Parathyroid adenoma (tissue), 2 donors: ENCODE results near the gene CLCA2.

ENCODE experiments used
- H2AFZ ChIP-seq: fragments of 300-600 bp; sonication (generic); one replicate; pipeline ENCODE4 v1.7.0; 2017; ENCODE audit warnings: antibody characterized with exemption, mild to moderate bottlenecking
- H3K27ac ChIP-seq: fragments of 300-600 bp; sonication (generic); one replicate; pipeline ENCODE4 v1.7.0; 2017
- H3K27me3 ChIP-seq: fragments of 300-600 bp; sonication (generic); one replicate; pipeline ENCODE4 v1.7.0; 2017; ENCODE audit warnings: low read length; ENCODE audit not compliant: control insufficient read depth, insufficient read depth
- H3K36me3 ChIP-seq: fragments of 300-600 bp; sonication (generic); one replicate; pipeline ENCODE4 v1.7.0; 2017; ENCODE audit warnings: low read length; ENCODE audit not compliant: control insufficient read depth, insufficient read depth
- H3K4me1 ChIP-seq: fragments of 300-600 bp; sonication (generic); one replicate; pipeline ENCODE4 v1.7.0; 2017; ENCODE audit warnings: control low read depth
- H3K4me2 ChIP-seq: fragments of 300-600 bp; sonication (generic); one replicate; pipeline ENCODE4 v1.7.0; 2017; ENCODE audit warnings: low read length
- H3K4me3 ChIP-seq: fragments of 300-600 bp; sonication (generic); one replicate; pipeline ENCODE4 v1.7.0; 2017; ENCODE audit warnings: low read depth, low read length
- H3K79me2 ChIP-seq: fragments of 300-600 bp; sonication (generic); one replicate; pipeline ENCODE4 v1.7.0; 2017; ENCODE audit warnings: control low read depth
- H3K9ac ChIP-seq: fragments of 300-600 bp; sonication (generic); one replicate; pipeline ENCODE4 v1.7.0; 2017; ENCODE audit warnings: mild to moderate bottlenecking
- H3K9me3 ChIP-seq: fragments of 300-600 bp; sonication (generic); one replicate; pipeline ENCODE4 v1.7.0; 2017; ENCODE audit warnings: low read length; ENCODE audit not compliant: control insufficient read depth
- TF ChIP-seq, protein P1 (sequence below): fragments of 300-600 bp; sonication (generic); IDR thresholded peaks from one replicate; pipeline ENCODE4 v1.7.0; 2017; ENCODE audit warnings: antibody characterized with exemption, mild to moderate bottlenecking
- donor health status: primary hyperparathyroidism.

The CLCA2 gene

DNA sequence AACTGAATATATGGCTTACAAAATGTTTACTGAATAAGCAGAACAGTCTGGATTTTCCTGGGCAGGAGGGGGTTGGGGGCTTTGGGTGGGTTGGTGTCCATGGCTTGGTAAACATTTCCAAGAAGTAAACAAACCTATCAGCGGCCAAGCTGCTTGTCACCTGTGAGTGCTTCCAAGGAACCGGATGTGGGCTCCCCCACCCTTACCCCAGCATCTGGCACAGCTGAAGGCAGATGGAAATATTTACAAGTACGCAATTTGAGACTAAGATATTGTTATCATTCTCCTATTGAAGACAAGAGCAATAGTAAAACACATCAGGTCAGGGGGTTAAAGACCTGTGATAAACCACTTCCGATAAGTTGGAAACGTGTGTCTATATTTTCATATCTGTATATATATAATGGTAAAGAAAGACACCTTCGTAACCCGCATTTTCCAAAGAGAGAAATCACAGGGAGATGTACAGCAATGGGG, 44.6 kb downstream of the CLCA2 start, which contains the start of gene CLCA1:
Gene CLCA1, plus strand, starts transcription at position 427 of the 477 bp plus-strand sequence. Its CDS starts 45 bp downstream, at position 472.
- no peaks in the 10 kb centered on the region for H3K4me1 ChIP-seq
- H3K9ac ChIP-seq, result no peak within 1 kb of the TSS
- H2AFZ ChIP-seq, result no peak within 1 kb of the TSS
- H3K36me3 ChIP-seq, result no peaks in the 10 kb centered on the region
- H3K4me2 ChIP-seq, result no peak within 1 kb of the TSS
- H3K79me2 ChIP-seq, result no peaks in the 10 kb centered on the region
- H3K4me3 ChIP-seq, result no peak within 1 kb of the TSS
- H3K9me3 ChIP-seq, result no peaks in the 10 kb centered on the region
- TF ChIP-seq, protein P1, sequence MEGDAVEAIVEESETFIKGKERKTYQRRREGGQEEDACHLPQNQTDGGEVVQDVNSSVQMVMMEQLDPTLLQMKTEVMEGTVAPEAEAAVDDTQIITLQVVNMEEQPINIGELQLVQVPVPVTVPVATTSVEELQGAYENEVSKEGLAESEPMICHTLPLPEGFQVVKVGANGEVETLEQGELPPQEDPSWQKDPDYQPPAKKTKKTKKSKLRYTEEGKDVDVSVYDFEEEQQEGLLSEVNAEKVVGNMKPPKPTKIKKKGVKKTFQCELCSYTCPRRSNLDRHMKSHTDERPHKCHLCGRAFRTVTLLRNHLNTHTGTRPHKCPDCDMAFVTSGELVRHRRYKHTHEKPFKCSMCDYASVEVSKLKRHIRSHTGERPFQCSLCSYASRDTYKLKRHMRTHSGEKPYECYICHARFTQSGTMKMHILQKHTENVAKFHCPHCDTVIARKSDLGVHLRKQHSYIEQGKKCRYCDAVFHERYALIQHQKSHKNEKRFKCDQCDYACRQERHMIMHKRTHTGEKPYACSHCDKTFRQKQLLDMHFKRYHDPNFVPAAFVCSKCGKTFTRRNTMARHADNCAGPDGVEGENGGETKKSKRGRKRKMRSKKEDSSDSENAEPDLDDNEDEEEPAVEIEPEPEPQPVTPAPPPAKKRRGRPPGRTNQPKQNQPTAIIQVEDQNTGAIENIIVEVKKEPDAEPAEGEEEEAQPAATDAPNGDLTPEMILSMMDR, result no peak
- H3K27ac ChIP-seq, result no peak within 1 kb of the TSS
- no peaks in the 10 kb centered on the region for H3K27me3 ChIP-seq

DNA sequence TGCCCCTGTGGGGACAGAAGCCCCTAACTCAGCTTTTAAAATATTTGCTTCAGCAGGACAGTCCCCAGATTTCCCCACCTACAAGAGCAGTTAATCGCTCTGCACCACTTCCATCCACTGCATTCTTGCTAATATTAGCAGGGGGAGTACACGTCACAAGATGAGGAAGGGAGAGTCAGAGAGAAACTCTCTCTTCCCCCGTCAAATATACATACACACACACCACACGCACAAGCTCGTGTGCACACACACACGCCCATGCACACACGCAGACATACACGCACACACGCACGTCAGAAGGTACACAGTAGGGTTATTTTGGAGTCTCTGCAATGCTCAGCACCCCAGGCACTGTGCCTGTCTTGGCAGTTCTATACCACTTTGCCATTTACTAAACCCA, 46.9 kb downstream of the CLCA2 start:
- Histone ChIP-seq H3K4me1 (no peaks in the 10 kb centered on the region), H3K9me3 (no peaks in the 10 kb centered on the region), H3K9ac (no peak overlapping the region), H2AFZ (no peak overlapping the region), H3K79me2 (no peaks in the 10 kb centered on the region), H3K27ac (no peak overlapping the region), H3K4me2 (no peak overlapping the region), H3K4me3 (no peak overlapping the region), H3K27me3 (no peaks in the 10 kb centered on the region), H3K36me3 (no peaks in the 10 kb centered on the region)
- TF ChIP-seq, protein P1, result no peak

DNA sequence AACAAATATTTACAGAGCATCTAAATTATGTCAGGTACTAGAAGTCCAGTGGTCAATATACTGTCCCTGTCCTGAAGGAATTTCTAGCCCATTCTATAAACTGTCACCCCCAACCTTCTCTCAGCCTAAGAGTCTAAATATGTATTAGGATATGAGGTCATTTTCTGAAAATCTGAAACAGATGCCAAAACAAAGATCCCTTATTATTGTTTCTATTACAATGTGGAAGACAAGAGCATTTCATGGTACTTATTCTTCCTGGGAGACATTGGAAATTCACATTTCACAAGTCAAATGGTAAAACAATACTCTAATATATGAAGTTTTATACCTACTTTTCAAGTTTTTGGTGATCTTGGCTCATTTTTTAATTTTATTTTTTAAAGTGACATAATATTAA, 47.3 kb downstream of the CLCA2 start:
- Histone ChIP-seq H3K9me3 (no peaks in the 10 kb centered on the region), H3K4me1 (no peaks in the 10 kb centered on the region), H3K4me2 (no peak overlapping the region), H3K9ac (no peak overlapping the region), H3K4me3 (no peak overlapping the region), H2AFZ (no peak overlapping the region), H3K36me3 (no peaks in the 10 kb centered on the region), H3K27me3 (no peaks in the 10 kb centered on the region), H3K27ac (no peak overlapping the region), H3K79me2 (no peaks in the 10 kb centered on the region)
- TF ChIP-seq, protein P1, result no peak

DNA sequence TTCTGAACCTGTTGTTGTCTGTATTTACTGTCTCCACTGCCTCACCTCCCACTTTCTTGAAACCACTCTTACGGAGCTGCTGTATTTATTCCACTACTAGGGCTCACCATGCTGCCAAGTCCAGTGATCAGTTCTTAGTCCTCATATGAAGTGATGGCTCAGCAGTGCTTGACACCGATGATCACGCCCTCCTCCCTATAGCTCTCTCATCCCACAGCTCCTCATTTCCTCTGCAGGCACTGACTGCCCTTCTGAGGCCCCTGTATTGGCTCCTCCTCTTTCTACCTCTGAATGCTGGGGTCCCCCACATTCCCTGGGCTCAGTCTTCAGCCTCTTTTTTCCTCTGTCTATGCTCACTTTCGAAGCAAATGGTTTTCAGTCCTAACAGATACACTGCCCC, 48.2 kb downstream of the CLCA2 start:
- H2AFZ ChIP-seq, result no peak overlapping the region
- H3K4me2 ChIP-seq, result no peak overlapping the region
- TF ChIP-seq, protein P1, result no peak
- H3K79me2 ChIP-seq, result no peaks in the 10 kb centered on the region
- H3K4me1 ChIP-seq, result no peaks in the 10 kb centered on the region
- H3K27ac ChIP-seq, result no peak overlapping the region
- H3K9ac ChIP-seq, result no peak overlapping the region
- H3K4me3 ChIP-seq, result no peak overlapping the region
- H3K9me3 ChIP-seq, result no peaks in the 10 kb centered on the region
- no peaks in the 10 kb centered on the region for H3K27me3 ChIP-seq
- no peaks in the 10 kb centered on the region for H3K36me3 ChIP-seq

DNA sequence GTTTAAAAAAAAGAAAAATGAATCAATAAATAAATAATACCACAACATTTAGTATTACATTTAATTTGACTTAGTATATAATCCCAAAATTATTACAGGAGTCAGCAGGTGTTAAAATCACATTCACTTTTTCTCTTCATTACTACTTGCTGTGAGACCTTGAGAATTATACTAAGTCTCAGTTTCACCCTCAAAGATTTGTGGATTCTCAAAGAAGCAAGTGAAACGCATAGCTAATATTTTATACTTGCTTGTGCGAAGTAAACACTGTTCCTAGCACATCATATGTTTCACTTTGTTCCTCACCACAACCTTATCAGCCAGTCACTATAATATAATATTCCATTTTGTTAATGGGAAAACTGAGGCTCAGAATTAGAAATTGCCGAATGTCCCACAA, 48.8 kb downstream of the CLCA2 start:
- Histone ChIP-seq H3K36me3 (no peaks in the 10 kb centered on the region), H3K4me1 (no peaks in the 10 kb centered on the region), H3K27ac (no peak overlapping the region), H3K9me3 (no peaks in the 10 kb centered on the region), H3K9ac (no peak overlapping the region), H3K4me3 (no peak overlapping the region), H2AFZ (no peak overlapping the region), H3K79me2 (no peaks in the 10 kb centered on the region), H3K27me3 (no peaks in the 10 kb centered on the region), H3K4me2 (no peak overlapping the region)
- TF ChIP-seq, protein P1, result no peak
